Putamen (tissue), 1 donor: Measurements from ENCODE around the gene GABRB3.
A peak's percentile ranks its signal among the peaks of the same experiment; 100 is the strongest.

Source experiments
- DNase-seq: peaks from one replicate; pipeline ENCODE4 v3.0.0-alpha.2; 2016; ENCODE audit warnings: low spot score

The GABRB3 gene

GRCh38 chr15:26676115-26676514 lies 96.8 kb downstream of the GABRB3 start:
- no peak for DNase-seq

GRCh38 chr15:26674467-26674866 lies 98.4 kb downstream of the GABRB3 start:
- DNase-seq, result no peak

- no peak for DNase-seq
Observed at GRCh38 chr15:26673445-26673844, 99.4 kb downstream of the GABRB3 start.

GRCh38 chr15:26670116-26670515 lies 102.8 kb downstream of the GABRB3 start:
- no peak for DNase-seq

- no peak for DNase-seq
Observed at GRCh38 chr15:26667222-26667988, 105.5 kb downstream of the GABRB3 start.

- DNase-seq, result no peak
Observed at GRCh38 chr15:26665957-26666791, 106.7 kb downstream of the GABRB3 start.

GRCh38 chr15:26662283-26662682 lies 110.6 kb downstream of the GABRB3 start:
- DNase-seq, result no peak

GRCh38 chr15:26661748-26662147 lies 111.1 kb downstream of the GABRB3 start:
- peak; percentile 63 for DNase-seq

GRCh38 chr15:26661107-26661506 lies 111.8 kb downstream of the GABRB3 start:
- DNase-seq, result no peak

GRCh38 chr15:26660241-26660640 lies 112.6 kb downstream of the GABRB3 start:
- no peak for DNase-seq

GRCh38 chr15:26658290-26658689 lies 114.6 kb downstream of the GABRB3 start:
- DNase-seq, result no peak

- DNase-seq, result no peak
Observed at GRCh38 chr15:26656080-26656479, 116.8 kb downstream of the GABRB3 start.

- DNase-seq, result no peak
Observed at GRCh38 chr15:26651909-26652308, 121.0 kb downstream of the GABRB3 start.

- DNase-seq, result peak; percentile 40
Observed at GRCh38 chr15:26648676-26649075, 124.2 kb downstream of the GABRB3 start.

GRCh38 chr15:26644948-26645347 lies 127.9 kb downstream of the GABRB3 start:
- no peak for DNase-seq

GRCh38 chr15:26641144-26641543 lies 131.7 kb downstream of the GABRB3 start:
- no peak for DNase-seq

GRCh38 chr15:26640601-26641000 lies 132.3 kb downstream of the GABRB3 start:
- DNase-seq, result no peak

GRCh38 chr15:26639966-26640365 lies 132.9 kb downstream of the GABRB3 start:
- no peak for DNase-seq

GRCh38 chr15:26635614-26636013 lies 137.3 kb downstream of the GABRB3 start:
- DNase-seq, result no peak

GRCh38 chr15:26635105-26635504 lies 137.8 kb downstream of the GABRB3 start:
- DNase-seq, result no peak

- no peak for DNase-seq
Observed at GRCh38 chr15:26634319-26634718, 138.5 kb downstream of the GABRB3 start.

GRCh38 chr15:26632500-26632899 lies 140.4 kb downstream of the GABRB3 start:
- peak; percentile 25 for DNase-seq

GRCh38 chr15:26631894-26632293 lies 141.0 kb downstream of the GABRB3 start:
- DNase-seq, result no peak
